ENCODE data around the gene FHOD1. TPM values are rescaled to one million over a fixed set of nuclear protein-coding genes. Genes with fewer than 3 reads are reported as not detected.
A peak's percentile ranks its signal among the peaks of the same experiment; 100 is the strongest.

The FHOD1 gene
- total RNA-seq, 6 experiments from 2014 or later, result 46.3 to 55.9 (median 51.1) TPM

DNA sequence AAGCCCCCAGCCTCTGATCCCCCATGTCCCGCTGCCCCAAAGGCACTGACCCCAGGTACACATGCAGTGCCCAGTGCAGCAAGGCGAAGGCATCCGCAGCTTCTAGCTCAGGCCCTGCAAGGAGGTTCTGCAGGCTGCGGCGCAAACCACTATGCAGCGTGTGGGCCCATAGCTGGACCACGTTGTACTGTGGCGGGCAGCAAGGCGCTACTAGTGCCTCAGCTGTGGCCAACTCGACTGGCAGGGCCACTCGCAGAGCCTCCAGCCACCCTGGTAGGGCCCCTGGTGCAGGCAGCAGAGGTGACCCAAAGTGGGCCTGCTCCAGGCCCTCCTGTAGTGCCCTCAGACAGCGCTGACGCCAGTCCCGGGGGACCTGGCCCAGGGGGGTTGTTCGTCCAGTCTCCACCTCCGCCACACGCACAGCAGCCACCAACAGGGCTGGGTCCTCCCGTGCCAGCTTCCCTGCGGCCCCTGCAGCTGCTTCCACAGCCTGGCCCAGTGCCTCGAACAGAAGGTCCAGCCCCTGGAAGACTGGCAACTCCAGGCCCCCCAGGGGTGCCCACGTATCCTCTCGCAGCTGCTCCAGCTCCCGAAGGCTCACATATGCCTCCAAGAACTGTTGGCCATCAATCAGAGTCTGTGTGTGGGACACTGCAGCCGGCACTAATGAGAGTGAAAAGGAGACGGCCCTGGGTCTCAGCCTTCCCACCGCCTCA is 59.9 kb downstream of the FHOD1 start:
- Mint-ChIP-seq H3K27me3 (ENCODE audit: insufficient read depth) (peaks cover 3% of the 10 kb centered on the region), H3K27ac (no peak overlapping the region), H3K36me3 (ENCODE audit: low read depth) (no peaks in the 10 kb centered on the region; the same call in 1 of the 2 replicates), H3K9me3 (no peaks in the 10 kb centered on the region), H3K4me3 (no peak overlapping the region), H3K4me1 (ENCODE audit: low read depth) (peaks cover 36% of the 10 kb centered on the region)
- DNase-seq, result no peak
- TF ChIP-seq, protein P1, sequence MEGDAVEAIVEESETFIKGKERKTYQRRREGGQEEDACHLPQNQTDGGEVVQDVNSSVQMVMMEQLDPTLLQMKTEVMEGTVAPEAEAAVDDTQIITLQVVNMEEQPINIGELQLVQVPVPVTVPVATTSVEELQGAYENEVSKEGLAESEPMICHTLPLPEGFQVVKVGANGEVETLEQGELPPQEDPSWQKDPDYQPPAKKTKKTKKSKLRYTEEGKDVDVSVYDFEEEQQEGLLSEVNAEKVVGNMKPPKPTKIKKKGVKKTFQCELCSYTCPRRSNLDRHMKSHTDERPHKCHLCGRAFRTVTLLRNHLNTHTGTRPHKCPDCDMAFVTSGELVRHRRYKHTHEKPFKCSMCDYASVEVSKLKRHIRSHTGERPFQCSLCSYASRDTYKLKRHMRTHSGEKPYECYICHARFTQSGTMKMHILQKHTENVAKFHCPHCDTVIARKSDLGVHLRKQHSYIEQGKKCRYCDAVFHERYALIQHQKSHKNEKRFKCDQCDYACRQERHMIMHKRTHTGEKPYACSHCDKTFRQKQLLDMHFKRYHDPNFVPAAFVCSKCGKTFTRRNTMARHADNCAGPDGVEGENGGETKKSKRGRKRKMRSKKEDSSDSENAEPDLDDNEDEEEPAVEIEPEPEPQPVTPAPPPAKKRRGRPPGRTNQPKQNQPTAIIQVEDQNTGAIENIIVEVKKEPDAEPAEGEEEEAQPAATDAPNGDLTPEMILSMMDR (IDR thresholded peaks at IDR 0.05), result no peak

- TF ChIP-seq, protein P1 (IDR thresholded peaks at IDR 0.05), result no peak
- no peaks in the 10 kb centered on the region for H3K9me3 Mint-ChIP-seq
- peak; percentile 64 for DNase-seq
- H3K36me3 Mint-ChIP-seq (ENCODE audit: low read depth), result no peaks in the 10 kb centered on the region
- peak overlapping the region; percentile 10; the same call in 1 of the 2 replicates for H3K27ac Mint-ChIP-seq
- H3K4me3 Mint-ChIP-seq, result peak overlapping the region; percentile 21; the same call in 1 of the 2 replicates
- H3K27me3 Mint-ChIP-seq (ENCODE audit: insufficient read depth), result peaks cover 3% of the 10 kb centered on the region
- peaks cover 33% of the 10 kb centered on the region for H3K4me1 Mint-ChIP-seq (ENCODE audit: low read depth)
Measured at GRCh38 chr16:67186550-67186950, 60.7 kb downstream of the FHOD1 start.

DNA sequence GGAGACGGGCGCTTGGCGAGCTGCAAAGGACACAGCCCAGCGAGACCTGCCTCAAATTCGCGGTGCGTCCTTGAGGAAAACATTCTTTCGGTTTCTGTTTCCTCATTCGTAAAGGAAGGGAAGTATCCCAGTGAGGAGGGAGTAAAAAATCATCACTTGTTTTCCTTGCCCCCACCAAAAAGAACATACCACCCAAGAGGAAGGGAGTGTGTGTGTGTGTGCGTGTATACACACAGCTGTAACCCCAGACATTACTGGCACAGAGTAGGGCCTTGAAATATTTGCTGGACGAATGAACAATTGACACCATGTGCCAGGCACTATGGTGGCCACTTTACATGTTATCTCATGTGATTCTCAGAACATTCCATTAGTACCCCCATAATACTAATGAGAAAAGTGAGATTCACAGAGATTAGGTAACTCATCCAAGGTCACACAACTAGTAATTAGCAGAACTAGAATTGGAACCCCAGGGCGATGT is 61.6 kb downstream of the FHOD1 start:
- DNase-seq, result no peak
- H3K4me3 Mint-ChIP-seq, result peak overlapping the region; percentile 78
- no peaks in the 10 kb centered on the region for H3K36me3 Mint-ChIP-seq (ENCODE audit: low read depth)
- TF ChIP-seq, protein P1 (IDR thresholded peaks at IDR 0.05), result peak; percentile 31
- H3K27ac Mint-ChIP-seq, result peak overlapping the region; percentile 50; the same call in 1 of the 2 replicates
- H3K4me1 Mint-ChIP-seq (ENCODE audit: low read depth), result peaks cover 28% of the 10 kb centered on the region
- peaks cover 3% of the 10 kb centered on the region for H3K27me3 Mint-ChIP-seq (ENCODE audit: insufficient read depth)
- H3K9me3 Mint-ChIP-seq, result no peaks in the 10 kb centered on the region

DNA sequence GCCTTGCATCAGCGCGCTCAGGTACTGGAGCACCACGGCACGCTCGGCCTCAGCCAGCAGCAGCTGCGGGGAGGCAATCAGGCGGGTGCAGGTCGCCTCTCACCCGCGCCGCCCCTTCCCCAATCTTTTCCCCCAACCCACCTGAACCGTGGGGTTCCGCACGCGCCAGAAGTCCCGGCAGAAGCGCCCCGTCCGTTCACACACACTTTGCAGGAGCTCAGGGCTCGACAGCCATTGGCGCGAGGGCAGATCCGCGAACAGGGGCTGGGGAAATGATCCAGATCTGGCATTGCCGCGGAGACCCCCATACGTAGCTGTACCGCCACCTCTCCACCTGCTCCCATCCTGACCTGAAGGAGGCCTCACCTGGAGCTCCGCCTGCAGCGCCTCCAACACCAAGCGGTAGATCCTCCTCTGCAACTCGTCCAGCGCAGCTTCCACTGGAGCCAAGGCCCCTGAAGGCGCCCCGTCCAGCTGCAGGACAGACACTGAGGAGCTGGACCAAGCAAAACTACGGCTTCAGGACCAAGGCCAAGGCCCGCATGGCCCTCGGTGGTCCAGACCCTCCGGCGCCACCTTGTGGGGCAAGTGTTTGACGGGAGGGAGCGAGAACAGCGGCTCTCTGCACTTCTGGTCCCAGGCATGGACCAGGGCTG is 62.2 kb downstream of the FHOD1 start:
- TF ChIP-seq, protein P1 (IDR thresholded peaks at IDR 0.05), result peak; percentile 89
- Mint-ChIP-seq H3K36me3 (ENCODE audit: low read depth) (no peaks in the 10 kb centered on the region), H3K27ac (peak overlapping the region; percentile 50), H3K9me3 (no peaks in the 10 kb centered on the region), H3K4me3 (peak overlapping the region; percentile 78), H3K27me3 (ENCODE audit: insufficient read depth) (peaks cover 3% of the 10 kb centered on the region), H3K4me1 (ENCODE audit: low read depth) (peaks cover 22% of the 10 kb centered on the region)
- DNase-seq, result peak; percentile 93

DNA sequence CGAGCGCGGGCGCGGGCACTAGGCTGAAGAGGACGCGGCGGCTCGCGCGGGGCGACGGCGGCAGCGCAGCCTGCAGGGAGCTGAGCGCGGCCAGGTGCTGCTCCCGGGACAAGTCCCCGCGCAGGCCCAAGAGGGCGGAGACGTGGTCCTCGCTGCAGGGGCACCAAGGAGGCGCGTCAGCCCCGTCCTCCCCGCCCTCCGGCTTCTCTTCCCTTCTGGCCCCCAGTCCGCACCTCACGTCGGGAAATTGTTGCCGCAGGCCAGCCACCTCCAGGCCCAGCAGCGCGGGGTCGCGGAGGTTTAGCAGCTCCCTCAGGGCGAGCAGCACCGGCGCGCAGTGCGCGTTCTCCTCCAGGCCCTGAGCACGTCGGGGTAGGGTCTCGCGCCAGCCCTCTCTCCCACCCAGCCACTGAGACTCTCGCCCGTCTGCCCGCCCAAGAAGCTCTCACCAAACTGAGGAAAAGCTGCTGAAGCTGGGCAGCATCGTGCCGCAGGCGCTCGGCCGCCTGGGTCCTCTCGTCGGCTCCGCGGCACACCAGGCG is 62.8 kb downstream of the FHOD1 start:
- no peak for DNase-seq
- peaks cover 3% of the 10 kb centered on the region for H3K27me3 Mint-ChIP-seq (ENCODE audit: insufficient read depth)
- no peak overlapping the region for H3K27ac Mint-ChIP-seq
- no peak overlapping the region for H3K4me3 Mint-ChIP-seq
- H3K4me1 Mint-ChIP-seq (ENCODE audit: low read depth), result peaks cover 21% of the 10 kb centered on the region
- no peaks in the 10 kb centered on the region for H3K9me3 Mint-ChIP-seq
- H3K36me3 Mint-ChIP-seq (ENCODE audit: low read depth), result no peaks in the 10 kb centered on the region
- TF ChIP-seq, protein P1 (IDR thresholded peaks at IDR 0.05), result no peak
